Ishikawa (cell line): ENCODE results near the gene GOLT1A.

ENCODE experiments used
- CEBPB ChIP-seq: IDR thresholded peaks from 2 replicates; pipeline ENCODE4 v1.6.1; 2012
- EP300 ChIP-seq: IDR thresholded peaks from 2 replicates; pipeline ENCODE4 v1.6.1; 2012; ENCODE audit warnings: borderline replicate concordance
- RAD21 ChIP-seq: IDR thresholded peaks from 2 replicates; pipeline ENCODE4 v1.6.1; 2012; ENCODE audit warnings: low read depth
- REST ChIP-seq: IDR thresholded peaks from 2 replicates; pipeline ENCODE4 v1.6.1; 2012; ENCODE audit warnings: low read depth, mild to moderate bottlenecking
- TAF1 ChIP-seq: IDR thresholded peaks from 2 replicates; pipeline ENCODE4 v1.6.1; 2012; ENCODE audit warnings: low read depth, mild to moderate bottlenecking
- USF1 ChIP-seq: IDR thresholded peaks from 2 replicates; pipeline ENCODE4 v1.6.1; 2012
- YY1 ChIP-seq: IDR thresholded peaks from 2 replicates; pipeline ENCODE4 v1.6.1; 2012; ENCODE audit warnings: low read depth
- ZBTB7A ChIP-seq: IDR thresholded peaks from 2 replicates; pipeline ENCODE4 v1.6.1; 2012; ENCODE audit warnings: low read depth
- TF ChIP-seq, protein P1 (sequence below): IDR thresholded peaks from 2 replicates; pipeline ENCODE4 v1.6.1; 2012

GRCh38 chr1:204149635-204150565, 63.9 kb downstream of the GOLT1A start:
- TF ChIP-seq REST (no peak), YY1 (no peak), ZBTB7A (no peak), EP300 (no peak), TAF1 (no peak), CEBPB (no peak), RAD21 (no peak), USF1 (no peak)
- TF ChIP-seq, protein P1, sequence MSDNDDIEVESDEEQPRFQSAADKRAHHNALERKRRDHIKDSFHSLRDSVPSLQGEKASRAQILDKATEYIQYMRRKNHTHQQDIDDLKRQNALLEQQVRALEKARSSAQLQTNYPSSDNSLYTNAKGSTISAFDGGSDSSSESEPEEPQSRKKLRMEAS = no peak
